HG03066 (cell line): ENCODE results near the gene S100A3.

Experiments used
- ATAC-seq: cut with Tn5 transposase; IDR thresholded peaks from one replicate; pipeline ENCODE4 v1.9.1; 2021; ENCODE audit warnings: low read depth; ENCODE audit not compliant: unreplicated experiment

Gene S100A3

GRCh38 chr1:153515504-153516394 lies 33.3 kb downstream of the S100A3 start:
- no peak for ATAC-seq

GRCh38 chr1:153513666-153514065 lies 35.4 kb downstream of the S100A3 start:
- no peak for ATAC-seq

GRCh38 chr1:153513023-153513422 lies 36.0 kb downstream of the S100A3 start:
- no peak for ATAC-seq

GRCh38 chr1:153510984-153511410 lies 38.1 kb downstream of the S100A3 start:
- ATAC-seq = no peak

GRCh38 chr1:153509729-153510354 lies 39.2 kb downstream of the S100A3 start:
- no peak for ATAC-seq

- ATAC-seq = no peak
Observed at GRCh38 chr1:153509036-153509435, 40.0 kb downstream of the S100A3 start.

GRCh38 chr1:153507926-153508583 lies 41.0 kb downstream of the S100A3 start:
- no peak for ATAC-seq

- ATAC-seq = no peak
Observed at GRCh38 chr1:153506831-153507413, 42.1 kb downstream of the S100A3 start.

- ATAC-seq = no peak
Observed at GRCh38 chr1:153506386-153506785, 42.7 kb downstream of the S100A3 start.

- ATAC-seq = no peak
Observed at GRCh38 chr1:153505576-153505975, 43.5 kb downstream of the S100A3 start.

GRCh38 chr1:153503766-153504165 lies 45.3 kb downstream of the S100A3 start:
- no peak for ATAC-seq

- no peak for ATAC-seq
Observed at GRCh38 chr1:153498746-153499145, 50.3 kb downstream of the S100A3 start.
